Urinary bladder (tissue), 4 donors: ENCODE data around the gene ANKHD1. TPM values are rescaled to one million over a fixed set of nuclear protein-coding genes. Genes with fewer than 3 reads are reported as not detected.
"Not testable (repeated sequence)": the region's sequence is repeated elsewhere in the genome, so short reads cannot be mapped to it uniquely, and the experiment has no call there.

Experiments
- DNase-seq: peaks from one replicate; pipeline ENCODE4 v3.0.0-alpha.2; 2015; ENCODE audit errors: extremely low spot score
- H3K27ac ChIP-seq: one replicate; pipeline ENCODE4 v1.5.1; 2013; ENCODE audit warnings: low read depth, mild to moderate bottlenecking, moderate library complexity
- H3K36me3 ChIP-seq: one replicate; pipeline ENCODE4 v1.6.1; 2013; ENCODE audit warnings: mild to moderate bottlenecking, moderate library complexity; ENCODE audit not compliant: insufficient read depth
- H3K4me1 ChIP-seq: one replicate; pipeline ENCODE4 v1.6.1; 2013; ENCODE audit warnings: mild to moderate bottlenecking, moderate library complexity; ENCODE audit not compliant: insufficient read depth
- H3K4me3 ChIP-seq: one replicate; pipeline ENCODE4 v1.5.1; 2013; ENCODE audit warnings: low read depth, low read length
- WGBS: extraction: QIAGEN DNeasy Blood & Tissue Kit; methylation state at CpG from one replicate; pipeline ENCODE4 v1.1.7; 2013; 5-methylcytosine and 5-hydroxymethylcytosine counted together
- polyA plus RNA-seq: library from polyadenylated mRNA; stranded (reverse); fragments of 200-250 nt; gene quantifications from one replicate; pipeline ENCODE4 v1.2.3, GENCODE V29; 2013
- total RNA-seq: library from RNA; depleted of rRNA; stranded (reverse); fragments of >200 nt; gene quantifications from one replicate; pipeline ENCODE4 v1.2.3, GENCODE V29; 2014
- donor health status: healthy with polysubstance abuse.
- donor health status: healthy.

The ANKHD1 gene
- total and polyA plus RNA-seq, 2 donors, result 53.4 to 219 TPM

- Histone ChIP-seq H3K4me1 (no peaks in the 10 kb centered on the region), H3K27ac (no peak overlapping the region), H3K36me3 (peaks cover 1% of the 10 kb centered on the region), H3K4me3 (no peak overlapping the region)
- DNase-seq, result no peak
- WGBS, result 94% methylated on average over 5 of the region's 5 CpGs
Observed at GRCh38 chr5:140420665-140421361, 19.2 kb downstream of the ANKHD1 start.

GRCh38 chr5:140421375-140421774 is 19.7 kb downstream of the ANKHD1 start:
- H3K4me3 ChIP-seq, H3K36me3 ChIP-seq, H3K4me1 ChIP-seq, DNase-seq, H3K27ac ChIP-seq: not testable (repeated sequence)
- WGBS, result 83% methylated on average over 7 of the region's 7 CpGs

DNA sequence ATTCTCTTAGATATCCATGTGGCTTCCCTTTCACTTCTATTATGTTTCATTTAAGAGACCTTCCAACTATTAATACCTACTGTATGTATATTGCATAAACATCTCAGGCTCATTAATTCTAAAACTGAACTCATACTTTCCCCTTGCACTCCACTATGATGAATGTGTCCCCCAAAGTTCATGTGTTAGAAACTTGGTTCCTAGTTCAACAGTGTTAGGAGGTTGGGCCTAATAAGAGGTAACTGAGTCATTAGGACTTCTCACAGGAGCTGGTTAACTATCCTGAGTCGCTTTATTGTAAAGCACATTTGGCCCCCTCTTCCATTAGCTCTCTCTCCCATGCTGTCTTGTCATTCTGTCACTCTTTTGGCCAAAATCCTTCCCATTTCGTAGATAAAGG is 22.0 kb downstream of the ANKHD1 start:
- Histone ChIP-seq H3K27ac (no peak overlapping the region), H3K36me3 (peaks cover 1% of the 10 kb centered on the region), H3K4me1 (no peaks in the 10 kb centered on the region), H3K4me3 (no peak overlapping the region)
- WGBS, result 92% methylated on average over 2 of the region's 2 CpGs
- no peak for DNase-seq

DNA sequence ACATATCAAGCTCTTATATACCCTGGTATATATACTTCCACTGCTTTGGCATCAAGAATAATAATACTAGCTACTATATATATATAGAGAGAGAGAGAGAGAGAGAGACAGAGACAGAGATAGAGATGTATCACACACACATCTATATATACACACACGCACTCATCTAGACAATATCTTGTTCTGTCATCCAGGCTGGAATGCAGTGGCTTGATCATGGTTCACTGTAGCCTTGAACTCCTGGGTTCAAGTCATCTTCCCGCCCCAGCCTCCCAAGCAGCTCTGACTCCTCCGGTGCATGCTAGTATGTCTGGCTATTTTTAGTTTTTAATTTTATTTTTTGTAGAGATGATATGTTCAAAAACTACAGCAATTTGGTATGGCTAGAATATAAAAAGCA is 22.5 kb downstream of the ANKHD1 start:
- H3K36me3 ChIP-seq, result peaks cover 1% of the 10 kb centered on the region
- no peak overlapping the region for H3K27ac ChIP-seq
- DNase-seq, result no peak
- 61% methylated on average over 3 of the region's 3 CpGs for WGBS
- no peak overlapping the region for H3K4me3 ChIP-seq
- no peaks in the 10 kb centered on the region for H3K4me1 ChIP-seq

- not testable (repeated sequence) for H3K4me3 ChIP-seq, H3K36me3 ChIP-seq, H3K4me1 ChIP-seq, H3K27ac ChIP-seq, DNase-seq
- WGBS, result 93% methylated on average over 21 of the region's 26 CpGs
Observed at GRCh38 chr5:140427726-140428125, 26.1 kb downstream of the ANKHD1 start.

GRCh38 chr5:140429724-140430123 is 28.1 kb downstream of the ANKHD1 start:
- DNase-seq, result no peak
- Histone ChIP-seq H3K27ac (no peak overlapping the region), H3K36me3 (no peaks in the 10 kb centered on the region), H3K4me1 (no peaks in the 10 kb centered on the region), H3K4me3 (no peak overlapping the region)
- 86% methylated on average over 2 of the region's 2 CpGs for WGBS

DNA sequence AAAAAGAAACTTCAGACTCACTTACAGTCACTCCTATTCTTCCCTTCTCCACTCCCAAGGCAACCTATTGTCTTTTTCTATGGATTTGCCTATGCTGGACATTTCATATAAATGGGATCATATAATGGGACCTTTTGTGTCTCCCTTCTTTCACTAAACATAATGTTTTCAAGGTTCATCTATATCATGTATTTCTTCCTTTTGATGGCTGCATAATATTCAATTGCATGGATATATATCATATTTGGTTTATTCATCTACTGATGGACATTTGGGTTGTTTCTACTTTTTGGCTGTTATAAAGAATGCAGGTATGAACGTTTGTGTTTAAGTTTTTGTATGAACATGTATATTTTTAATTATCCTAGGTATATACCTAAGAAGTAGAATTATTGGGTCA is 30.6 kb downstream of the ANKHD1 start:
- H3K36me3 ChIP-seq, result peaks cover 3% of the 10 kb centered on the region
- no peak overlapping the region for H3K27ac ChIP-seq
- no peaks in the 10 kb centered on the region for H3K4me1 ChIP-seq
- DNase-seq, result no peak
- WGBS, result 78% methylated on average over 1 of the region's 1 CpG
- no peak overlapping the region for H3K4me3 ChIP-seq

- H3K36me3 ChIP-seq, result peaks cover 3% of the 10 kb centered on the region
- H3K4me3 ChIP-seq, result no peak overlapping the region
- WGBS, result 85% methylated on average over 8 of the region's 8 CpGs
- DNase-seq, result no peak
- no peak overlapping the region for H3K27ac ChIP-seq
- H3K4me1 ChIP-seq, result no peaks in the 10 kb centered on the region
Observed at GRCh38 chr5:140432916-140433315, 31.3 kb downstream of the ANKHD1 start.

- not testable (repeated sequence) for DNase-seq, H3K4me1 ChIP-seq, H3K4me3 ChIP-seq, H3K36me3 ChIP-seq, H3K27ac ChIP-seq
- over 99% methylated on average over 4 of the region's 4 CpGs for WGBS
Observed at GRCh38 chr5:140457368-140457767, 55.7 kb downstream of the ANKHD1 start.

DNA sequence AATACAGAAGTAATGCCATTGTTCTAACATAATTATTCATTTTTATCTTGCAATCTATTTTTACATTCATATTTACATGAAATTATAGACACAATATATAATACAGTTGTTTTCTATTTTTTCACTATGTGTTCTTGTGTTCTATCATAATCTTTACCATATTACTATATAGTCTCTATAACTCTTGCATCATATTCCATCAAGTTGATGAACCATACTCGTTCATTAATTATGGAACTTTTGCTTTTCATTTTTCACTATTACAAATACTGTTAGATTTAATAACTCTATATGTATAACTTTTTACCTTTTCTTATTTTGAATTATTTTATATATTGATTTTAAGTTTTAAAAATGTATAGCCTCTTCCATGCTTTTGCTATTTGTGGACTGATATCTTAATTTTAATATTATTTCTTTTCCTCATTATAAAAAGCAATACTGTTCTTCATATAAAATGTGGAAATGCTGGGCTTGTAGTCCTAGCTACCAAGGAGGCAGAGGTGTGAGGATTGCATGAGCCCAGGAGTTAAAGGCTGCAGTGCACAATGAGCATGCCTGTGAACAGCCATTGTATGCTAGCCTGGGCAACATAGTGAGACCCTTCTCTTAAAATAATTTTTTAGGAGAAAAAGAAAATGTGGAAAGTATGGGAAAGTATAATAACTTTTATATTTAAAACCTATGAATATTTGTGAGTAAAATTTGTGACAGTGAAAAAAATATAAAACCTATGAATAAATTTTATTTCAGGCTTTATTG is 65.5 kb downstream of the ANKHD1 start:
- no peaks in the 10 kb centered on the region for H3K4me1 ChIP-seq
- no peak overlapping the region for H3K27ac ChIP-seq
- DNase-seq, result no peak
- no peak overlapping the region for H3K4me3 ChIP-seq
- WGBS, result 92% methylated on average over 1 of the region's 1 CpG
- H3K36me3 ChIP-seq, result no peaks in the 10 kb centered on the region

DNA sequence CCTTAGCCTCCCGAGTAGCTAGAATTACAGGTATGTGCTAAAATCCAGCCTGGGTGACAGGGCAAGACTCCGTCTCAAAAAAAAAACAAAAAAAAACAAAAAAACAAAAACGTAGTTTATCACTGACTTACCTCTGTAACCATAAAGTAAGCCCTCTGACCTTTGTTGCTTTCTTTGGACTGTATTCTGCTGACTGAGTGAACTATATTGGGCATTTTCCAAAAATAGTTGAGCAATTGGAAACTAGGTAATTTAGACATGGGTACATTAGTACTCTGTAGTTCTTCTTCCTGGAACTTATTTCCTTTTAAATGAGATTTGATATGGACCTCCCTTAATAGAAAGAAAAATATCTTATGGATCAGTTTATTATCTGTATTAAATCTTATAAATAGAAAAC is 66.6 kb downstream of the ANKHD1 start:
- WGBS, result 78% methylated on average over 3 of the region's 3 CpGs
- Histone ChIP-seq H3K4me3 (no peak overlapping the region), H3K27ac (peak overlapping the region; percentile 23), H3K36me3 (no peaks in the 10 kb centered on the region), H3K4me1 (no peaks in the 10 kb centered on the region)
- DNase-seq, result no peak

DNA sequence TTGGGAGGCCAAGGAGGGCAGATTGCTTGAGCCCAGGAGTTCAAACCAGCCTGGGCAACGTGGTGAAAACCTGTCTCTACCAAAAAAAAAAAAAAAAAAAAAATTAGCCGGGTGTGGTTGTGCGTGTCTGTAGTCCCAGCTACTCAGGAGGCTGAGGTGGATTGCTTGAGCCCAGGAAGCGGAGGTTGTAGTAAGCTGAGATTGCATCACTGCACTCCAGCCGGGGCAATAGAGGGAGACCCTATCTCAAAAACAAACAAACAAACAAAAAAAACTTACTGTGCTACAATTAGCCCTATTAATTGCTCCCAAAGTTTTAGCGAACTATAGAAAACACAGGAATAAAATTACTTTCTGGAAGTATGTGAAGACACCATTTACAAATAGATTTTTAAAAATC is 67.6 kb downstream of the ANKHD1 start:
- Histone ChIP-seq H3K36me3 (no peaks in the 10 kb centered on the region), H3K27ac (no peak overlapping the region), H3K4me3 (no peak overlapping the region), H3K4me1 (no peaks in the 10 kb centered on the region)
- DNase-seq, result no peak
- 89% methylated on average over 6 of the region's 6 CpGs for WGBS

DNA sequence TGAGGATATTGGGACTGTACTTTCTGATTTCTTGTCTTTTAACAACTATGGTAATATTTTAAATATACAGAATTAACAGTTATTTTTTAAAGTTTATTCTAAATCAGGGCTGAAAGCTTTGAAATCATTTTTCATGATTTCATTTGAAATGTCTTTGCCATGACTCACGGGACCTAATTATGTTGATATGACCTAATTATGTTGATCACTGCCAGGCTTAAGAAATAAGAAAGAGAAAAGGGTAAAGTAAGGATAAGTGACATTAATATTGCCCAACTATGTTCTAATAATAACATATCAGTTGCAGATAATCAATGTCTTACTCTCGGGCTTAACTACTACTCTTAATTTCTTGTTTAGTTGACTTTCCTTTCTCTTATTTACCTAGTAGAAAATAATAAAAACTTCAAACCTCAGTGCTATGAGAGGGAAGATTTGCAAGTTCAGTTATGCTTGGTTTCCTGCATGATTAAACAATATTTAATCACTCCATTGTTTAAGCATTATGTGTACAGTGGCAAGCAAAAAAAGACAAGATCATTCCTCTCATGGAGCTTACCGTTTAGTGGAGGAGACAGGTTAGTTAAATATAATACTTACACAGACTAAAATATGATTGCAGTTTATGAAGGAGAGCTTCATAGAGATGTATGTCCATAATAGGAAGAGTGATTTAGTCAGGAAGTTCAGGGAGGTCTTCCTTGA is 78.8 kb downstream of the ANKHD1 start:
- Histone ChIP-seq H3K4me3 (no peak overlapping the region), H3K27ac (no peak overlapping the region), H3K36me3 (peaks cover 2% of the 10 kb centered on the region), H3K4me1 (no peaks in the 10 kb centered on the region)
- no peak for DNase-seq
- 75% methylated on average over 3 of the region's 3 CpGs for WGBS

DNA sequence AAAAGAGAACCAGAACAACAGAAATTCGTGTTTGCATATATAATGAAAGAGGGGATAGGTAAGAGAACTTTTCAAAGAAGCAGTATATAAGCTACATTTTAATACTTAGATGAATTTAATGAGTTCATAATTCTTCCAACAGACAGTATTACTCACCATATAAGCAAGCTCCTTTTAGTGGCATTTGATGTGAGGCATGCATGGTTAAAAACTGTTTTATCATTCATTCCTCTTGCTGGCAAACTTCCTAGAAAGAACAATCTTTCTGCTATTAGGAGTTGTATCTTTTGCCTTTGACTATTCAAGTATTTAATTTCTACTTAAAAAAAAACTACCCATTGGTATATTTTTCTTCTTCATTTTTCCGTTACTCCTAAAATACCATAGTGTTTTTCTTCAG is 80.1 kb downstream of the ANKHD1 start:
- H3K27ac ChIP-seq, result no peak overlapping the region
- H3K36me3 ChIP-seq, result peaks cover 2% of the 10 kb centered on the region
- no peaks in the 10 kb centered on the region for H3K4me1 ChIP-seq
- WGBS, result 81% methylated on average over 2 of the region's 2 CpGs
- H3K4me3 ChIP-seq, result no peak overlapping the region
- DNase-seq, result no peak
